K562 (cell line): ENCODE measurements around the gene WDR47. TPM values are rescaled to one million over a fixed set of nuclear protein-coding genes. Genes with fewer than 3 reads are reported as not detected.

ENCODE experiments used
- CSDE1 ChIP-seq, 2 experiments: fragments of 450-650 bp; IDR thresholded peaks; 2 replicates each; pipeline ENCODE4 v1.6.1; 2016; ENCODE audit warnings: mild to moderate bottlenecking in 1 of 2
- FOXA3 ChIP-seq, 2 experiments: fragments of 450-650 bp in 1 of 2; sonication (generic) in 1 of 2; formaldehyde crosslinking; IDR thresholded peaks in 1 of 2; conservative IDR thresholded peaks in 1 of 2; 2 replicates each; pipeline versions ENCODE4 v1.4.0 to v1.8.0; 2020 to 2022; ENCODE audit warnings: mild to moderate bottlenecking in 2 of 2, missing genetic modification reagents in 1 of 2
- FOXJ2 ChIP-seq: fragments of 200-800 bp; sonication (Bioruptor generic); IDR thresholded peaks from 2 replicates; pipeline ENCODE4 v1.6.1; 2016; ENCODE audit warnings: missing genetic modification characterization, missing compliant biosample characterization
- ILF3 ChIP-seq: fragments of 450-650 bp; IDR thresholded peaks from 2 replicates; pipeline ENCODE4 v1.6.1; 2018; ENCODE audit warnings: antibody characterized with exemption, mild to moderate bottlenecking, moderate library complexity, borderline replicate concordance
- LCOR ChIP-seq: sonication (generic); formaldehyde crosslinking; IDR thresholded peaks from 2 replicates; pipeline ENCODE4 v1.8.0; 2022; ENCODE audit warnings: mild to moderate bottlenecking, missing genetic modification reagents
- MIER1 ChIP-seq: fragments of 450-650 bp; IDR thresholded peaks from 2 replicates; pipeline ENCODE4 v1.6.1; 2016; ENCODE audit warnings: antibody characterized with exemption, mild to moderate bottlenecking, low read depth
- MTA3 ChIP-seq: fragments of 450-650 bp; formaldehyde crosslinking; IDR thresholded peaks from 2 replicates; pipeline ENCODE4 v1.6.1; 2017; ENCODE audit warnings: mild to moderate bottlenecking, borderline replicate concordance
- MXD1 ChIP-seq: fragments of 250-450 bp; sonication (Bioruptor Pico); IDR thresholded peaks from 2 replicates; pipeline ENCODE4 v1.8.0; 2021; ENCODE audit warnings: borderline replicate concordance, mild to moderate bottlenecking, moderate library complexity; ENCODE audit not compliant: poor library complexity, severe bottlenecking
- POLR2A ChIP-seq: fragments of 450-650 bp; conservative IDR thresholded peaks from 2 replicates; pipeline ENCODE4 v1.6.1; 2016
- SUPT5H ChIP-seq: fragments of 450-650 bp; IDR thresholded peaks from 2 replicates; pipeline ENCODE4 v1.6.1; 2016
- ZNF263 ChIP-seq: sonication (generic); formaldehyde crosslinking; IDR thresholded peaks from 2 replicates; pipeline ENCODE4 v1.8.0; 2022; ENCODE audit warnings: mild to moderate bottlenecking, missing genetic modification reagents, borderline replicate concordance
- ZNF407 ChIP-seq: fragments of 450-650 bp; IDR thresholded peaks from 2 replicates; pipeline ENCODE4 v1.6.1; 2016; ENCODE audit warnings: low read depth
- ZNF408 ChIP-seq: fragments of 250-450 bp; sonication (Bioruptor Pico); IDR thresholded peaks from 2 replicates; pipeline ENCODE4 v1.4.0; 2020; ENCODE audit warnings: low read depth, mild to moderate bottlenecking, moderate library complexity
- polyA plus RNA-seq, 8 experiments: library from polyadenylated mRNA; depleted of rRNA in 4 of 8; stranded (reverse) in 5 of 8; unstranded in 3 of 8; fragments of >200 nt; fragmentation: Nextera tagmentation in 2 of 8; fragmentation: Illumina TruSeq in 1 of 8; extraction: Ambion mirVana in 2 of 8; extraction: Trizol in 1 of 8; gene quantifications; 2 replicates each; pipeline versions ENCODE4 v1.2.1 to v1.2.3, GENCODE V29; 2011 to 2014; ENCODE audit warnings: inconsistent platforms in 1 of 8, missing spikeins in 1 of 8
- total RNA-seq, 7 experiments: library from RNA; depleted of rRNA in 6 of 7; stranded (reverse); fragments of >200 nt in 6 of 7; fragmentation: Illumina TruSeq in 2 of 7; extraction: Trizol in 2 of 7; gene quantifications; 2 replicates each; pipeline versions ENCODE4 v1.2.1 to v1.2.3, GENCODE V29; 2011 to 2021; ENCODE audit warnings: low replicate concordance in 1 of 7
- TF ChIP-seq, protein P1 (sequence below): fragments of 450-650 bp; conservative IDR thresholded peaks from 2 replicates; pipeline ENCODE4 v1.6.1; 2016; ENCODE audit warnings: missing genetic modification characterization, low read depth, mild to moderate bottlenecking, missing compliant biosample characterization, moderate library complexity
- TF ChIP-seq, protein P2 (sequence below): fragments of 250-450 bp; sonication (Bioruptor Pico); IDR thresholded peaks from 2 replicates; pipeline ENCODE4 v1.8.0; 2022; ENCODE audit warnings: moderate library complexity, mild to moderate bottlenecking, inconsistent platforms

WDR47 gene
- total and polyA plus RNA-seq, 9 of the 15 experiments (the other 6 are each of a cell fraction or from before 2014, with no cell fraction given), result 1.3 to 10.1 (median 4.9) TPM

GRCh38 chr1:109089242-109090015 is 47.5 kb upstream of the WDR47 start (continued):
- TF ChIP-seq, protein P1, sequence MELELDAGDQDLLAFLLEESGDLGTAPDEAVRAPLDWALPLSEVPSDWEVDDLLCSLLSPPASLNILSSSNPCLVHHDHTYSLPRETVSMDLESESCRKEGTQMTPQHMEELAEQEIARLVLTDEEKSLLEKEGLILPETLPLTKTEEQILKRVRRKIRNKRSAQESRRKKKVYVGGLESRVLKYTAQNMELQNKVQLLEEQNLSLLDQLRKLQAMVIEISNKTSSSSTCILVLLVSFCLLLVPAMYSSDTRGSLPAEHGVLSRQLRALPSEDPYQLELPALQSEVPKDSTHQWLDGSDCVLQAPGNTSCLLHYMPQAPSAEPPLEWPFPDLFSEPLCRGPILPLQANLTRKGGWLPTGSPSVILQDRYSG (tag), result no peak; the same call in 1 of the 2 replicates
- TF ChIP-seq ILF3 (peak; percentile 23; the same call in 1 of the 2 replicates), ZNF263 (CRISPR knock-in tag) (no peak), FOXA3 (CRISPR knock-in tag; conservative IDR thresholded peaks at IDR 0.05 in 1 of 2, IDR thresholded peaks at IDR 0.05 in 1 of 2) (0 out of 4 replicates have a peak, but pooled peaks of 1 of the 2 experiments have one; percentile 5), POLR2A (0 out of 2 replicates have a peak, but pooled peaks have one; percentile 23), MTA3 (peak; percentile 91), LCOR (CRISPR knock-in tag) (no peak), ZNF407 (peak; percentile 47; the same call in 1 of the 2 replicates), MIER1 (no peak; the same call in 1 of the 2 replicates), CSDE1 (IDR thresholded peaks at IDR 0.05) (no peak), SUPT5H (peak; percentile 22; the same call in 1 of the 2 replicates), ZNF408 (CRISPR knock-in tag) (no peak), FOXJ2 (tag) (no peak), MXD1 (CRISPR knock-in tag) (no peak)
- TF ChIP-seq, protein P2, sequence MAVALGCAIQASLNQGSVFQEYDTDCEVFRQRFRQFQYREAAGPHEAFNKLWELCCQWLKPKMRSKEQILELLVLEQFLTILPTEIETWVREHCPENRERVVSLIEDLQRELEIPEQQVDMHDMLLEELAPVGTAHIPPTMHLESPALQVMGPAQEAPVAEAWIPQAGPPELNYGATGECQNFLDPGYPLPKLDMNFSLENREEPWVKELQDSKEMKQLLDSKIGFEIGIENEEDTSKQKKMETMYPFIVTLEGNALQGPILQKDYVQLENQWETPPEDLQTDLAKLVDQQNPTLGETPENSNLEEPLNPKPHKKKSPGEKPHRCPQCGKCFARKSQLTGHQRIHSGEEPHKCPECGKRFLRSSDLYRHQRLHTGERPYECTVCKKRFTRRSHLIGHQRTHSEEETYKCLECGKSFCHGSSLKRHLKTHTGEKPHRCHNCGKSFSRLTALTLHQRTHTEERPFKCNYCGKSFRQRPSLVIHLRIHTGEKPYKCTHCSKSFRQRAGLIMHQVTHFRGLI (CRISPR knock-in tag), result no peak
